IPS-15b (cell line): ENCODE results near the gene ZFP62.

Experiments used
- H3K27me3 ChIP-seq: one replicate; pipeline ENCODE4 v1.6.1; 2013; ENCODE audit warnings: low read length; ENCODE audit not compliant: control insufficient read depth, insufficient read depth
- H3K36me3 ChIP-seq: one replicate; pipeline ENCODE4 v1.6.1; 2013; ENCODE audit warnings: low read length; ENCODE audit not compliant: control insufficient read depth, insufficient read depth
- H3K4me1 ChIP-seq: one replicate; pipeline ENCODE4 v1.6.1; 2013; ENCODE audit warnings: mild to moderate bottlenecking, low read length; ENCODE audit not compliant: control insufficient read depth, insufficient read depth
- H3K4me3 ChIP-seq: one replicate; pipeline ENCODE4 v1.5.1; 2013; ENCODE audit warnings: low read depth, low read length
- H3K9ac ChIP-seq: one replicate; pipeline ENCODE4 v1.6.1; 2013; ENCODE audit warnings: low read depth, mild to moderate bottlenecking, low read length
- H3K9me3 ChIP-seq: one replicate; pipeline ENCODE4 v1.6.1; 2013; ENCODE audit warnings: mild to moderate bottlenecking, low read length; ENCODE audit not compliant: control insufficient read depth, insufficient read depth

Gene ZFP62

GRCh38 chr5:180824630-180825476, 36.2 kb downstream of the ZFP62 start:
- Histone ChIP-seq H3K4me1 (no peaks in the 10 kb centered on the region), H3K36me3 (no peaks in the 10 kb centered on the region), H3K4me3 (no peak overlapping the region), H3K9ac (no peak overlapping the region), H3K9me3 (peaks cover 9% of the 10 kb centered on the region), H3K27me3 (peaks cover 31% of the 10 kb centered on the region)

GRCh38 chr5:180823940-180824629, 37.0 kb downstream of the ZFP62 start:
- Histone ChIP-seq H3K36me3 (no peaks in the 10 kb centered on the region), H3K9ac (no peak overlapping the region), H3K4me3 (no peak overlapping the region), H3K9me3 (peaks cover 4% of the 10 kb centered on the region), H3K4me1 (no peaks in the 10 kb centered on the region), H3K27me3 (peaks cover 26% of the 10 kb centered on the region)

GRCh38 chr5:180823346-180823745, 37.7 kb downstream of the ZFP62 start:
- Histone ChIP-seq H3K36me3 (no peaks in the 10 kb centered on the region), H3K4me3 (no peak overlapping the region), H3K4me1 (no peaks in the 10 kb centered on the region), H3K9ac (no peak overlapping the region), H3K9me3 (no peaks in the 10 kb centered on the region), H3K27me3 (peaks cover 25% of the 10 kb centered on the region)

- peaks cover 2% of the 10 kb centered on the region for H3K4me1 ChIP-seq
- peaks cover 19% of the 10 kb centered on the region for H3K27me3 ChIP-seq
- H3K4me3 ChIP-seq = no peak overlapping the region
- H3K36me3 ChIP-seq = no peaks in the 10 kb centered on the region
- no peak overlapping the region for H3K9ac ChIP-seq
- H3K9me3 ChIP-seq = no peaks in the 10 kb centered on the region
These were observed 39.5 kb downstream of the ZFP62 start for GRCh38 chr5:180821538-180821937.

GRCh38 chr5:180820788-180821321, 40.2 kb downstream of the ZFP62 start:
- Histone ChIP-seq H3K36me3 (no peaks in the 10 kb centered on the region), H3K4me3 (no peak overlapping the region), H3K27me3 (peaks cover 12% of the 10 kb centered on the region), H3K4me1 (peaks cover 2% of the 10 kb centered on the region), H3K9ac (no peak overlapping the region), H3K9me3 (no peaks in the 10 kb centered on the region)

- peaks cover 2% of the 10 kb centered on the region for H3K4me1 ChIP-seq
- H3K9ac ChIP-seq = no peak overlapping the region
- no peaks in the 10 kb centered on the region for H3K9me3 ChIP-seq
- H3K4me3 ChIP-seq = no peak overlapping the region
- peaks cover 4% of the 10 kb centered on the region for H3K27me3 ChIP-seq
- no peaks in the 10 kb centered on the region for H3K36me3 ChIP-seq
These were observed 42.3 kb downstream of the ZFP62 start for GRCh38 chr5:180818677-180819341.

- no peaks in the 10 kb centered on the region for H3K9me3 ChIP-seq
- H3K27me3 ChIP-seq = no peaks in the 10 kb centered on the region
- no peaks in the 10 kb centered on the region for H3K36me3 ChIP-seq
- H3K4me3 ChIP-seq = no peak overlapping the region
- H3K4me1 ChIP-seq = peaks cover 2% of the 10 kb centered on the region
- no peak overlapping the region for H3K9ac ChIP-seq
These were observed 43.0 kb downstream of the ZFP62 start for GRCh38 chr5:180817893-180818674.

GRCh38 chr5:180816608-180817534, 44.2 kb downstream of the ZFP62 start:
- Histone ChIP-seq H3K36me3 (no peaks in the 10 kb centered on the region), H3K4me1 (peaks cover 2% of the 10 kb centered on the region), H3K27me3 (no peaks in the 10 kb centered on the region), H3K9me3 (no peaks in the 10 kb centered on the region), H3K9ac (no peak overlapping the region), H3K4me3 (no peak overlapping the region)

GRCh38 chr5:180815293-180815917, 45.7 kb downstream of the ZFP62 start:
- Histone ChIP-seq H3K27me3 (no peaks in the 10 kb centered on the region), H3K4me1 (peaks cover 7% of the 10 kb centered on the region), H3K36me3 (no peaks in the 10 kb centered on the region), H3K4me3 (no peak overlapping the region), H3K9me3 (no peaks in the 10 kb centered on the region), H3K9ac (no peak overlapping the region)

- Histone ChIP-seq H3K27me3 (no peaks in the 10 kb centered on the region), H3K36me3 (no peaks in the 10 kb centered on the region), H3K4me3 (no peak overlapping the region), H3K4me1 (peaks cover 12% of the 10 kb centered on the region), H3K9me3 (no peaks in the 10 kb centered on the region), H3K9ac (no peak overlapping the region)
These were observed 47.7 kb downstream of the ZFP62 start for GRCh38 chr5:180813420-180813819.
